GM18511 (cell line): ENCODE data around the gene POU2AF1.
"Not testable (repeated sequence)": the region's sequence is repeated elsewhere in the genome, so short reads cannot be mapped to it uniquely, and the experiment has no call there.

Source experiments
- ATAC-seq: cut with Tn5 transposase; IDR thresholded peaks from one replicate; pipeline ENCODE4 v1.9.1; 2021; ENCODE audit warnings: mild to moderate bottlenecking, moderate library complexity; ENCODE audit not compliant: unreplicated experiment

POU2AF1 gene

DNA sequence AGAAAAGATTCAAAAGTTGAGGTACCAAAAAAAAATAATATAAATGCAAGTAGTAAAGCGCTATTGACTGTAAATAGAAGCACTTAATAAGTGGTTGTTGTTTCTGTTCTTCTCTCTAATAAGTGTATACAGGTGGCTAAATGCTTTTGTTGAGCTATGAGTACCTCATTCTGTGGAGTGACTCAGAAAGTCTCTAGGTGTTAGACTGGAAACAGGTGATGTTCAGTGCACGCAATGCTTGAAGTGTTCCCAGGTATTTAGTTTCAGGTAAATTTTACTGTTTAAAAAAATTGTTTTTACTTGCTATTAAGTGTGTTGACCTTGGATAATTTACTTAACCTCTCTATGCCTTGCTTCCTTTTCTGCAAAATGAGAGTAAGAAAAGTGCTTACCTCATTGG is 56.5 kb downstream of the POU2AF1 start:
- ATAC-seq: no peak

DNA sequence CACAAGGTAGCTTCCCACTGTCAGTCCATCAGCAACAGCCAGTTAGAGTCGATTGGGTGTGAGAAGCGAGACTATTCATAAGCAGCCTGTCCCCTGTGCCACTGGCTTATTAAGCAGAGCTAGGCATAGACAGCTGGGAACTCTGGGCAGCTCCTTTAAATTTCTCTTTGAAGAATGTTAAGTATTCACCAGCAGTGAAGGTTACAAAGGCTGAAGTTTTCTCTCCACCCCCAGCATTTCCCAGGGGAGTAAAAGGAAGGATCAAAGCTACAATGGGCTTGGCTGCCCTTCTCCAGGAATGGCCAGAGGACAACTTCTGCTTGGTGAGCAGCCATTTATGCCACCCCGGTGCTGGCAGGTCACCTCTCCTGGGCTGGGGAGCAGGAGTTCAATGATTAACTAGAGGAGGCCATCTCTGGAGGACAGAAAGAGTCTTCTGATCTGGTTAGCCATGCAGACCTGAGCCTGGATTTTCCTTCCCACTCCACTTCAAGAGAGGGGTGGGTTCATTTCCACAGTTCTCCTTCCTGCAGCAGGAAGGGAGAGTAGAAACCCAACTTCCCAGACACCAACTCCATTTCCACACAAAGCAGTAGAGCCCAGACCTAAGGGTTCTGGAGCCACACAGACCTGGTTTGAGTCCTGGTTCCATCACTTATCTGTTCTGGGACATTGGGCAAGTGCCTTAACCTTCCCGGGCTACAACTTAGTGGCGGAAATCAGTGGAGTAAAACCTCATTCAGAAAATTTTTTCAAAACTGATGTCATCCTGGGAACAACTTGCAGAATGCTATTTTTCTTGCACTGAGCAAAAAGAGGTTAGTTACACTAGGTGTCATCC is 58.1 kb downstream of the POU2AF1 start:
- ATAC-seq: no peak

GRCh38 chr11:111320199-111320598 is 58.9 kb downstream of the POU2AF1 start:
- ATAC-seq: not testable (repeated sequence)

DNA sequence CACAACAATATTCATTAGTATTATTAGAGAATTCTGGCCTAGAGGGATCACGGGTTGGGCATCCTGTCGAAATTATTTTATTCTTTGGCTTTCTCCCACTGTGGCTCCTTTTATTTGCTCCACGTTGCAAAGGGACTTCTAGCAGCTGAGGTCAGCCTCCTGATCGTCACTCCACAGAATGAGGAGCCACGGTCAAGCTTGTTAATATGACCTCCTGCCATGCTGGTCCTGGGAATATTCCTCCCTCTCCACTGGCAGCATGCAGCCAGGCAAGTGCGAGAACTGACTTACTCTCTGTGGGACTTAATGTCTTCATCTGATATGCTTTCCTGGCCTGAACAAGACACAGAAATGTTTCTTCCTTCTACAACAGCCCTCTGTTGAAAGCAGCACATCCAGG is 59.8 kb downstream of the POU2AF1 start:
- no peak for ATAC-seq

DNA sequence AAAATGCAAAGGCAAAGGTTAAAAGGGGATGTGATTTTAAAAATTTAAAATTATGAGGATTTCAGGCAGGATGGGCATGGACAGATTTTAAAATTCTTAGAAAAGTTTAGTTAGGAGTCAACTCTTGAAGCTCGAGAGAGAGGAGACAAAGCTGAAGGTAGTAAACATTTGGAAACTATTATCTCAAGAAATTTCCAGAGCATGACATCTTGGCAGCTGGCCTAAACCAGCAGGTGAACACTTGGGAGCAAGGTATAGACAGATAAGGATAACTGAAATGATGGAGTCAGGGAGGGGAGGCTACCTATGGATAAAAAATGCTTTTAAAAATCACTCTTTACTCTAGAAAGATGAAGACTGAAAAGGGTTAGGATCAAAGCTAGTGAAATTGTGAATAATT is 67.0 kb downstream of the POU2AF1 start:
- ATAC-seq: no peak

- no peak for ATAC-seq
Measured at GRCh38 chr11:111310723-111311122, 68.4 kb downstream of the POU2AF1 start.

DNA sequence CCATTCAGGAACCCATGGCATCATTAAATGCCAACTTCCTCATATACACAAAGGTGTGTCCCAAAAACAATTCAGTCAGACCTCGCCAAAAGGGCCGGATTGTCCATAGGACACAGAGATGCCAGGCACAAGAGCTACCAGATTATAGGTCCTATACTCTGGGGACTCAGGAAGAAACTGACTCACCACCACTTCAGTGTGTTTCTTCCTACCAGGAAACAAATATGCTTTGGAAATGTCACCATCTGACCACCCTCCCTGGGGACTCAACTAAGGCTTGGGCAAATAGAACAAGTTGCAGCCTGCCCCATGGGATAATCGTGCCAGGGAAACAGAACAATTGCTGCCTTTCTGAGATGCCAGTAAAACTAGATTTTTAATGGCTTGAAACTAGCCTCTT is 69.0 kb downstream of the POU2AF1 start:
- ATAC-seq: no peak

GRCh38 chr11:111309215-111309915 is 69.7 kb downstream of the POU2AF1 start:
- no peak for ATAC-seq

GRCh38 chr11:111308140-111308539 is 70.9 kb downstream of the POU2AF1 start:
- ATAC-seq: no peak

- ATAC-seq: no peak
Measured at GRCh38 chr11:111307472-111308108, 71.5 kb downstream of the POU2AF1 start.

GRCh38 chr11:111306321-111306720 is 72.8 kb downstream of the POU2AF1 start:
- no peak for ATAC-seq

DNA sequence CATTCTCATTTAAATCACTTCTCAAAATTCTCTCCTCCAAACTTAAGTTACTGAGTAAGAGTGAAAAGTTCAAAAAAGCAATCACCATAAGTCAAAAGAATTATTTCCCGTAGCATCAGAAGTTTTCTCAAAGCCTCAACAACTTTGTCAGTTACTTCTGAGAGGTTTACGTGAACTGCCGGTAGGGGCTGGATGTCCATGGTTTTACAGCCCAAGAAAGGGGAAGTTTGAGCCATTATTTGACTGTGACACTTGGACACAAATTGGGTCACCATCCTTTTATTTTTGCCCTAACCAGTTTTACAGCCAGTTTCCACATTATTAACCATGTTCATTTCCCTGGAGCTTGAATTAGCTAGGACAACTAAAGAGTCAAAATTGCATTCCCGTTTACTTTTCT is 73.2 kb downstream of the POU2AF1 start:
- no peak for ATAC-seq

DNA sequence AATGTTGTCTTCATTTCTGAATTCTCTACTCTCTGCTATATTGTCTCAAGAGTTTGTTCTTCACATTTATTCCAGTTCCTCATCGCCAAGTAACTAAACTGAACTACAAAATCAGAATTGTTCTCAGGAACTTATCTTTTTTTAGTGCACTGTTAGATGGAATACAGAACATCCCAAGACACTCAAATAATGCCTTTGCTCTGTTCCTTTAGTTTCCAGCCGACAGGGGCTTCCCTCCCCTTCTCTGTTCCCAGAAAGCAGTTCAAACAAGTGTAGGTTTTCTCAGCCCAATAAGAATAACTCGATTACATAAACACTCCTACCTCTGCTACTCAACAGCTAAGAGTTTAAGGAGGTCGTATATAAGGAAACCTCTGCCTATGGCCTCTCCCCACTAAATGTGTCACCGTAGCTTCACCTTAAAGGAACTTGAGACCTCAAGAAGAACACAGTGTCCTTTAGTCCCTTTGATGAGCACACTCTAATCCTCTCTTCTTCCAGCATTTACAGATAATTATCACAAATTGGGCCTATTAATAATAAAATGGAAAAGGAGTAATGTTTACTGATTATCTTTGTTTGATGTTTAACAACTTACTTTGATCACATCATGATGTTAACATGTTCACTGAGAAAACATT is 73.8 kb downstream of the POU2AF1 start:
- ATAC-seq: no peak

DNA sequence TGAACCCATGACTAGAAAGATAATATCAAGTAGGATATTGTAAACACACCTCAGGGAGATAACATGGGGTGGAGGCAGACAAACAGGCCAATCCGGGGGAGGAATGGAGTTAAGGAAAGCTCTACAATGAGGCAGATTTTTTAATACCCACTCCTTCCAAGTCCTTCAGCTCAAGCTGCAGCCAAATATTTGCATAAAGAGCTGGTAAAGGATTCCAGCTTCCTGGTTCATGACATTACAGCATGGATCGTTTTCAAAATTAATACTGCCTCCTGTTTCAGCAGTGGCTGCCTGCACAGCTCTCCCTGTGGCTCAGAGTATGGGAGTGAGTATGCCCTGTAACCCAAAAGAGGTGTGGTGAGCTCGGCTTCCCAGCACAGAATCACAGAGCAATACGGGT is 75.6 kb downstream of the POU2AF1 start:
- no peak for ATAC-seq

GRCh38 chr11:111302298-111302697 is 76.8 kb downstream of the POU2AF1 start:
- no peak for ATAC-seq
